Kidney (tissue), 14 donors: ENCODE data around the gene NRXN3. TPM values are rescaled to one million over a fixed set of nuclear protein-coding genes. Genes with fewer than 3 reads are reported as not detected.
A peak's percentile ranks its signal among the peaks of the same experiment; 100 is the strongest.

Source experiments
- DNase-seq, 5 donors: peaks; one replicate each; pipeline ENCODE4 v3.0.0-alpha.2; 2013 to 2020
- FAIRE-seq: peaks from 2 replicates; lab custom pipeline; 2012; peaks lifted over from hg19 to GRCh38; lab: Jason Lieb, UNC
- H3K27ac ChIP-seq, 2 donors: one replicate each; pipeline ENCODE4 v1.7.0; 2013; ENCODE audit warnings: low read depth in 2 of 2, low read length in 2 of 2, inconsistent platforms in 1 of 2
- H3K27me3 ChIP-seq: one replicate; pipeline ENCODE4 v1.7.1; 2013; ENCODE audit warnings: low read length, inconsistent platforms; ENCODE audit not compliant: control insufficient read depth, insufficient read depth
- H3K36me3 ChIP-seq, 3 donors: one replicate each; pipeline versions ENCODE4 v1.7.0 to v1.7.1; 2013; ENCODE audit warnings: low read length in 3 of 3, control low read depth in 1 of 3, inconsistent platforms in 1 of 3; ENCODE audit not compliant: insufficient read depth in 3 of 3, control insufficient read depth in 2 of 3
- H3K4me1 ChIP-seq, 3 donors: one replicate each; pipeline versions ENCODE4 v1.7.0 to v1.7.1; 2013; ENCODE audit warnings: low read length in 3 of 3, inconsistent platforms in 1 of 3, low read depth in 1 of 3; ENCODE audit not compliant: control insufficient read depth in 2 of 3, insufficient read depth in 2 of 3
- H3K4me3 ChIP-seq, 3 donors: one replicate each; pipeline versions ENCODE4 v1.7.0 to v1.8.1; 2013; ENCODE audit warnings: low read length in 3 of 3, control low read depth in 1 of 3, inconsistent platforms in 1 of 3
- H3K9ac ChIP-seq, 3 donors: one replicate each; pipeline versions ENCODE4 v1.7.0 to v1.7.1; 2013; ENCODE audit warnings: low read length in 3 of 3, control low read depth in 1 of 3, inconsistent platforms in 1 of 3
- H3K9me3 ChIP-seq, 3 donors: one replicate each; pipeline versions ENCODE4 v1.7.0 to v1.7.1; 2013; ENCODE audit warnings: low read length in 3 of 3, control low read depth in 1 of 3, inconsistent platforms in 1 of 3; ENCODE audit not compliant: control insufficient read depth in 2 of 3, insufficient read depth in 1 of 3
- intact Hi-C: fragments of 100-400 bp; cut with DNase I; formaldehyde crosslinking; loops from one replicate; pipeline ENCODE4 v1.11.1; 2022
- polyA plus RNA-seq: library from polyadenylated mRNA; stranded (reverse); fragments of 350-450 nt; fragmentation: Illumina TruSeq; extraction: RNeasy Lipid Tissue Mini Kit (QIAGEN cat#74804); gene quantifications from one replicate; pipeline ENCODE4 v1.2.3, GENCODE V29; 2014; ENCODE audit warnings: low read depth, low replicate concordance; ENCODE audit not compliant: insufficient read depth
- total RNA-seq: library from RNA; stranded (reverse); fragmentation: NEBNext Ultra II Directional; extraction: Animal tissue kit (Norgen Biotek cat#: 25700); gene quantifications from one replicate; pipeline ENCODE4 v1.2.1, GENCODE V29; 2021
- TF ChIP-seq, protein P1 (sequence below): IDR thresholded peaks from 3 replicates; pipeline ENCODE4 v1.5.1; 2012; ENCODE audit warnings: mild to moderate bottlenecking, moderate library complexity, borderline replicate concordance; ENCODE audit not compliant: insufficient read depth; ENCODE audit errors: extremely low read depth
- donor health status: control.
- donor health status: control.
- donor health status: control.
- donor health status: control.
- donor health status: control.
- donor health status: DM: yes; HTN: yes; CAD: no.
- donor health status: Normal renal cell carcinoma (clear cell type).

The NRXN3 gene
- total and polyA plus RNA-seq, 2 donors from 2014 or later = 1.5 to 2.4 TPM

DNA sequence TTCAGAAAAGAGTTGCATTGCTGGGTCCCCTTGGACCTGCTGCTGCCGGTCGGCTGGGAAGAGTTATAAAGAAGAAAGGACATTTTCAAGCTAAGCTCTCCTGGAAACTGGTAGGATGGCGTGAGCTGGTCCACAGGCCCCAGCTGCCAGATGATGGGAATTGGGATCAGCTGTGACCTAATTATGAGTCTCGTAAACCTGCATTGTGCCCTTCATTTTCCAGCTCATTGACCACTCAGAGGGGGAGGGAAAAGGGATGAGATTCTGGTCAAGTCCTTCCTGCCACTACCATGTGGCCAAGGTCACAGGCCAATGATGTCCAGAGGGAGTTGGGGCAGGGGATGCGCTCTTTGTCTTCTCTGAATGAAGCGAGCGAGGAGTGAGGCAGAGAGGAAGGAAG, 320.9 kb downstream of the NRXN3 start:
- Histone ChIP-seq H3K9me3 (no peaks in the 10 kb centered on the region), H3K4me1 (no peaks in the 10 kb centered on the region), H3K27me3 (no peaks in the 10 kb centered on the region), H3K9ac (no peak overlapping the region), H3K36me3 (no peaks in the 10 kb centered on the region), H3K27ac (no peak overlapping the region), H3K4me3 (no peak overlapping the region)
- TF ChIP-seq, protein P1, sequence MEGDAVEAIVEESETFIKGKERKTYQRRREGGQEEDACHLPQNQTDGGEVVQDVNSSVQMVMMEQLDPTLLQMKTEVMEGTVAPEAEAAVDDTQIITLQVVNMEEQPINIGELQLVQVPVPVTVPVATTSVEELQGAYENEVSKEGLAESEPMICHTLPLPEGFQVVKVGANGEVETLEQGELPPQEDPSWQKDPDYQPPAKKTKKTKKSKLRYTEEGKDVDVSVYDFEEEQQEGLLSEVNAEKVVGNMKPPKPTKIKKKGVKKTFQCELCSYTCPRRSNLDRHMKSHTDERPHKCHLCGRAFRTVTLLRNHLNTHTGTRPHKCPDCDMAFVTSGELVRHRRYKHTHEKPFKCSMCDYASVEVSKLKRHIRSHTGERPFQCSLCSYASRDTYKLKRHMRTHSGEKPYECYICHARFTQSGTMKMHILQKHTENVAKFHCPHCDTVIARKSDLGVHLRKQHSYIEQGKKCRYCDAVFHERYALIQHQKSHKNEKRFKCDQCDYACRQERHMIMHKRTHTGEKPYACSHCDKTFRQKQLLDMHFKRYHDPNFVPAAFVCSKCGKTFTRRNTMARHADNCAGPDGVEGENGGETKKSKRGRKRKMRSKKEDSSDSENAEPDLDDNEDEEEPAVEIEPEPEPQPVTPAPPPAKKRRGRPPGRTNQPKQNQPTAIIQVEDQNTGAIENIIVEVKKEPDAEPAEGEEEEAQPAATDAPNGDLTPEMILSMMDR = no peak
- intact Hi-C loops = no loop called here
- peak in 2 of 5 donors; percentile 8 to 22 for DNase-seq
- no peak for FAIRE-seq

DNA sequence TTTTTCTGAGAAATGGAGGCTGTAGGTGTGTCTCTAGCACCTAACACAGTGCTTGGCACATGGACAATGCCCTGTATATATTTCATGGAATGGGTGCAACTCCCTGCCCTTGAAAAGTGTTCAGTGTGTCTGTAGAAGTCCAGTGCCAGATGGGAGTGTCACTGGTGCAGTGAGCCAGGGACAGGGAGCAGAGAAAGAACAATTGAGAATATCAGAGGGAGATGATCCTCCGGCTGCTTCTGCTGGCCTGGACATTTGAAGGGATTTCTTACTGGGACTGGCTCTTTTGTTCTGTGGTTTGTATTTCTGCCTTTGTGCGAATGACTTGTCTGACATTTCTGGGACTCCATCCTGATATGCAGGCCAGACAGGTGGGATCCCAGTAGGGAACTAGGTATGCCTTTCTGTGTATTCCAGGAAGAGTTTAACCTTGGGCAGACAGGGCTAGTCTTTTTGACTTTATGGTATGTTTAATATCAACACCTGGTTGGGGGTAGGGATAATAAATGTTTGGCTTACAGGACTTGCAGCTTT, 328.0 kb downstream of the NRXN3 start:
- intact Hi-C loops = no loop called here
- no peaks in the 10 kb centered on the region for H3K36me3 ChIP-seq
- TF ChIP-seq, protein P1 = no peak
- H3K4me1 ChIP-seq = no peaks in the 10 kb centered on the region
- no peak overlapping the region for H3K4me3 ChIP-seq
- H3K9ac ChIP-seq = no peak overlapping the region
- peaks cover 0 to 4% (median 0%) of the 10 kb centered on the region in 3 donors for H3K9me3 ChIP-seq
- DNase-seq (no peak), FAIRE-seq (no peak)
- no peaks in the 10 kb centered on the region for H3K27me3 ChIP-seq
- H3K27ac ChIP-seq = no peak overlapping the region

DNA sequence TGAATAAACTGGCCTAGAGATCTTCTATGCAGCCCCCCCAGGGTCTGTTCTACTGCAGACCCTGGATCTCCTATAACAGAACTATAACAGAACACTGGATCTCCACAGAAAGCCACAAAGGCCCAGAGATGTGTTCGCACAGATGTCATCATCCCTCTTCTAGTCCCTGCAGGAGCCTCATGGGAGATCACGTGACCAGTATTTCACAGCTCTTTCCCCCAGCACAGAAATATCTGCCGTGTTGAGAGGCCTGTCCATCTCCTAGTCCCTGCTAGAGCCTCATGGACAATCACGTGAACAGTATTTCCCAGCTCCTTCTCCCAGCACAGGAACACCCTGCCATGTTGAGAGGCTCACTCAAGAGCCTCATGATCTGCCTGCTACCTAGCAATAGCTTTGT, 331.7 kb downstream of the NRXN3 start:
- FAIRE-seq = no peak
- TF ChIP-seq, protein P1 = no peak

DNA sequence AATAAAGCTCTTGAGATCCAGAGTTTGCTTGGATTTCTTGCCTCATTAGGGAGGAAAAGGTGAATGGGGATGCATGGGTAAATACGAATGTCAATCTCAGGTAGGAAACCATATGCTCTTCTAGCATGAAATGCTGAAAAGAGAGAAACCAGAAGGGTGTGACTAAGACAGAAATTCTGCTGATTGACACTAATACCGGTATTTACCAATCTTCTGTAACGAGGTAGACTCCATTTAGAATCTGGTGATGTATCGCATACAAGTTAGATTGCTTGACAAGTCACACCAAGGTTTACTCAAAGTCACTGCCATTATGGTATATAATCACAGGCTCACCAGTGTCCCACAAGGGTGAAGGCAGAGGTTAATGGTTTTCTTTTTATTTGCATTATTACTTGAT, 337.9 kb downstream of the NRXN3 start:
- H3K4me3 ChIP-seq = no peak overlapping the region
- intact Hi-C loops = no loop called here
- no peaks in the 10 kb centered on the region for H3K36me3 ChIP-seq
- H3K9ac ChIP-seq = no peak overlapping the region
- TF ChIP-seq, protein P1 = no peak
- FAIRE-seq (no peak), DNase-seq (no peak)
- no peaks in the 10 kb centered on the region for H3K9me3 ChIP-seq
- H3K27ac ChIP-seq = no peak overlapping the region
- H3K27me3 ChIP-seq = no peaks in the 10 kb centered on the region
- H3K4me1 ChIP-seq = no peaks in the 10 kb centered on the region

More for the DNA sequence above, 331.7 kb downstream of the NRXN3 start:
- Histone ChIP-seq H3K9ac (no peak overlapping the region), H3K9me3 (peaks cover 0 to 4% (median 0%) of the 10 kb centered on the region in 3 donors), H3K4me1 (no peaks in the 10 kb centered on the region), H3K27ac (no peak overlapping the region), H3K27me3 (no peaks in the 10 kb centered on the region), H3K4me3 (no peak overlapping the region), H3K36me3 (no peaks in the 10 kb centered on the region)
- intact Hi-C loops = no loop called here
- no peak for DNase-seq
